GM21447 (cell line): ENCODE measurements around the gene SPDYE18.
"Not testable (repeated sequence)": the region's sequence is repeated elsewhere in the genome, so short reads cannot be mapped to it uniquely, and the experiment has no call there.

Experiments
- ATAC-seq: cut with Tn5 transposase; IDR thresholded peaks from one replicate; pipeline ENCODE4 v1.9.1; 2021; ENCODE audit not compliant: unreplicated experiment

Gene SPDYE18, protein sequence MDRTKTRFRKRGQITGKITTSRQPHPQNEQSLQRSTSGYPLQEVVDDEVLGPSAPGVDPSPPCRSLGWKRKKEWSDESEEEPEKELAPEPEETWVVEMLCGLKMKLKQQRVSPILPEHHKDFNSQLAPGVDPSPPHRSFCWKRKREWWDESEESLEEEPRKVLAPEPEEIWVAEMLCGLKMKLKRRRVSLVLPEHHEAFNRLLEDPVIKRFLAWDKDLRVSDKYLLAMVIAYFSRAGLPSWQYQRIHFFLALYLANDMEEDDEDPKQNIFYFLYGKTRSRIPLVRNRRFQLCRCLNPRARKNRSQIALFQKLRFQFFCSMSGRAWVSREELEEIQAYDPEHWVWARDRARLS

GRCh38 chr7:77062557-77062956, at the start of gene SPDYE18:
TSS of gene SPDYE18 (minus strand) at chr7:77062558. CDS start at chr7:77060512, 2,046 bp downstream.
- not testable (repeated sequence) for ATAC-seq

DNA sequence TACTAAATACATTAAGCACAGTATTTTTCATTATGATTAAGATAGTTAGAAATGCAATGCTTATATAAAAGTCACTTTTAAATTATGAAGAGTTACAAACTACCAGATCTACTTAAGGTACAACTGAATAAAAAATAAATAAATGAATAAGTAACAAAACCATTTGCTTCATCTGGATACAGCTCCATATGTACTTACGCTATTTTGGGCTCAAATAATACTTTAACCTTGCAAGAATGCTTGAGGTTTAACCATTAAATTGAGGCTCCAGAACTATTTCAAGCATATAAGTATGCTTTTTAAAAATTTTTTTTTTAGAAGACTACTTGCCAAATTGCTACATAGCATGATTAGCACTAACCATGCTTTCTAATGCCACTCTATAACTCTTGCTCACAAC, 46.0 kb upstream of the SPDYE18 start:
- ATAC-seq, result not testable (repeated sequence)

DNA sequence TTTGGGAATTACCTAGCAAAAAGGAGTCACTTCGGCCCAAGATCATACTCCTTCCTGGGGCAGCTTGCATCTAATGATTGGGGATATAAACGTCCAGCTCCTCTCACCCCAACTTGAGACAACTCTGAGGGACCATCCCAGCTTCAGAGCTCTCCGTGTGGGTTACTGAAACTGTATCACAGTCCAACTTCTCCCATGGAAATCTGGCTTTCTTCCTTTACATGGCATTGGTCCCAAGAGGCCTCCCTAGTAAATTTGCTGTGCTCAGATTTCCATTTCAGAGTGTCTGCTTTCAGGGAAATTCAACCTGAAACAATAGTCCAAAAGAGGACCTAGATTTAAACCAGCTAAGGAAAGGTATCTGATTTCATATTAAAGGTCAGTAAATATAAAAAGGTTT, 45.3 kb upstream of the SPDYE18 start:
- not testable (repeated sequence) for ATAC-seq

DNA sequence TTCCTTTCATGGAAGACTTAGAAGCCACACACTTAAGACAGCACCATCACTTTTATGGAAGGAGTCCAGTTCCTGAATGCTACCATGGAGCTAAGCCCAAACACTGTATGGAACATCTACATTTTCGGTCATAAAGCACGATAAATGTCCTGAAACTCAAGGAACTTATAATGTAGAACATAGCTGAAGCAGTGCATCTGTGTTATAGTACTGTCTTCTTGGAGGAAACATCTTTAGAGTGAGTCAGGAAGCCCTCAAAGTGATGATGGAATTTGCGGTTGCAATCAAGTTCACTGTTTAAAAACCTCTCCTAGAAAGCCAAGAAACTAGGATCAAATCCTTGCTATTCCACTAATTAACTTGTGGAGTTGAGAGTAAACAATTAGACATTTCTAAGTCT, 43.5 kb upstream of the SPDYE18 start:
- not testable (repeated sequence) for ATAC-seq

- ATAC-seq, result not testable (repeated sequence)
Measured at GRCh38 chr7:77102671-77103070, 40.3 kb upstream of the SPDYE18 start.

DNA sequence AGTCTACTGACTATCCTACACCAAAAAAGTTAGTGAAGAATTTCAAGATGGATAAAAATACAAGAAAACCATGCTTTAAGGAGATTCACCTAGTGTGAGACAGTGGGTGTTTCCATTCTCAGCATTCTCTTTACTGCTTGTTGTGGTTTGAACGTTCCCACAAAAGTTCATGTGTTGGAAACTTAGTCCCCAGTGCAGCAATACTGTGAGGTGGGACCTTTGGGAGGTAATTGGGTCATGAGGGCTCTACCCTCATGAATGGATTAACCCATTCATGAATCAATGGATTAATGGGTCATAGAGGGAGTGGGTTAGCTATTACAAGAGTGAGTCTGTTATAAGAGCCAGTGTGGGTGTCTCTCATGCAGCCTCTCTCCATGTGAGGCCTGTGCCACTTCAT, 38.8 kb upstream of the SPDYE18 start:
- not testable (repeated sequence) for ATAC-seq

DNA sequence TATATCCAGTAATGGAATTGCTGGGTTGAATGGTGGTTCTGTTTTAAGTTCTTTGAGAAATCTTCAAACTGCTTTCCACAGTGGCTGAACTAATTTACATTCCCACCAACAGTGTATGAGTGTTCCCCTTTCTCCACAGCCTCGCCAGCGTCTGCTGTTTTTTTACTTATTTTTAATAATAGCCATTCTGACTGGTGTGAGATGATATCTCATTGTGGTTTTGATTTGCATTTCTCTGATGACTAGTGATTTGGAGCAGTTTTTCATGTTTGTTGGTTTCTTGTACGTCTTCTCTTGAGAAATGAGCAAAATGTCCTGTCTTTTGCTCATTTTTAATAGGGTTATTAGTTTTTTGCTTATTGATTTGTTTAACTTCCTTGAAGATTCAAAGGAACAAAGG, 38.1 kb upstream of the SPDYE18 start:
- ATAC-seq, result not testable (repeated sequence)

GRCh38 chr7:77092301-77092700, 29.9 kb upstream of the SPDYE18 start:
- not testable (repeated sequence) for ATAC-seq

DNA sequence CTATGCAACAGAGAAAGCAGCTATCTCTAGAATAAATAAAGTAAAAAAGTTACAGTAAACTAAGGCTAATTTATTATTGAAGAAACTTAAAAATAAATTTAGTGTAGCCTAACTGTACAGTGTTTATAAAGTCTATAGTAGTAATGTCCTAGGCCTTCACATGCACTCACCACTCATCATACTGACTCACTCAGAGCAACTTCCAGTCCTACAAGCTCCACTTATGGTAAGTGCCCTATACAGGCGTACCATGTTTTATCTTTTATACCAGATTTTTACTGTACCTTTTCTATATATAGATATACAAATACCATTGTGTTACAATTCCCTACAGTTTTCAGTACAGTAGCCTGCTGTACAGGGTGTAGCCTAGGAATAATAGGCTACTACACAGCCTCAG, 19.8 kb upstream of the SPDYE18 start:
- not testable (repeated sequence) for ATAC-seq

- ATAC-seq, result not testable (repeated sequence)
Measured at GRCh38 chr7:77080236-77080635, 17.9 kb upstream of the SPDYE18 start.

- ATAC-seq, result not testable (repeated sequence)
Measured at GRCh38 chr7:77079624-77080023, 17.3 kb upstream of the SPDYE18 start.

DNA sequence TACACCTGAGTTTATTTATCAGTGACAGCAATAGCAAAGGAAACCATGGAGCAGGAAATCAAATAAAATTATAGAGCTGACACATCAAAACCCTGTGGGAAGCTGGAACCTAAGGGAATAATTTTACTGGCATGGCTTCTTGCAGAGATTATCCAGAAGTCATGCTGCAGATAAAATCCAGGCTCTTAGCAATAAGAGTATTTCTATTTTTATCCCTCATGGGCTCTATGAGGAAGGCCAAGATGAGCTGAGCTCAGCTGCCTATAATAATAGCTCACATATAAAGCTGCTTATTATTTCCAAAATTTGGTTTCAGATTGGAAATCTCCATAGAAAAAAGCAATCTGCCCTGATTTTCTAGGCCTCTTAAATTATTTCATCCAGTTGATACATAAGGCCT, 16.8 kb upstream of the SPDYE18 start:
- not testable (repeated sequence) for ATAC-seq

DNA sequence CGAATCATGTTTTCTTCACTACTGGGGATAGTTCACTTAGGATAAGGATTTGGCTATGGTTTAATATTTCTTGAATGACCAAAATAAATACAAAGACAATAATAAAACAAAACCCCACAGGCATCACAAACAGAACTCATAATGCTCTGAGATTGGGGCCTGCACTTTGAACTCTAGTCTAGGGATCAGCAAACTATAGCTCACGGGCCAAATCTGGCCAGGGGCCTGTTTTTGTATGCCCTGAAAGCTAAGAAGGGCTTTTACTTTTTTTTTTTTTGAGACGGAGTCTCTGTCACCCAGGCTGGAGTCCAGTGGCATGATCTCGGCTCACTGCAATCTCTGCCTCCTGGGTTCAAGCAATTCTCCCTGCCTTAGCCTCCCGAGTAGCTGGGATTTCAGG, 14.7 kb upstream of the SPDYE18 start:
- not testable (repeated sequence) for ATAC-seq

DNA sequence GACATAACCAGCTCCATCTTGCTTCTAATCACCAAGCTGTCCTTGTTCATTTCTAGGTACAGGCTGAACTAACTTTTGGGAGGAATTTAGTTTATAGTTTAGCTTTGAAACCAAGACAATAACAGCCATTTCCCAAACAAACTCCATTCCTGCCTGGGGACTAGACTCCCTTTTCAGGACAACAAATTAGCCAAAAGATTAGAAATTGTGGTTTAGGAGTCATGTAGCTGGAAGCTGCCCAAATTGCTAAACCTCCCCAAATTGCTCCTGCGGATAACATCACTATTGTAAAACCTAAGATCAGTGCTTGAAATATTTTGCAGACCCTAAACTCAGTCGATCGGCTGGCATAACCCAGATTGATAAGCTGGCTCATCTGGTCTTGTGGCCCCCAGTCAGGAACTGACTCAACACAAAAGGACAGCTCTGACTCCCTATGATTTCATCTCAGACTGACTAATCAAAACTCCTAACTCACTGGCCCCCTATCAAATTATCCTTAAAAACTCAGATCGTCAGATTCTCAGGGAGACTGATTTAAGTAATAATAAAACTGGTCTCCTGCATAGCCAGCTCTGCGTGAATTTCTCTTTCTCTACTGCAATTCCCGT, 12.5 kb upstream of the SPDYE18 start:
- ATAC-seq, result not testable (repeated sequence)

GRCh38 chr7:77071108-77071507, 8.8 kb upstream of the SPDYE18 start:
- not testable (repeated sequence) for ATAC-seq

DNA sequence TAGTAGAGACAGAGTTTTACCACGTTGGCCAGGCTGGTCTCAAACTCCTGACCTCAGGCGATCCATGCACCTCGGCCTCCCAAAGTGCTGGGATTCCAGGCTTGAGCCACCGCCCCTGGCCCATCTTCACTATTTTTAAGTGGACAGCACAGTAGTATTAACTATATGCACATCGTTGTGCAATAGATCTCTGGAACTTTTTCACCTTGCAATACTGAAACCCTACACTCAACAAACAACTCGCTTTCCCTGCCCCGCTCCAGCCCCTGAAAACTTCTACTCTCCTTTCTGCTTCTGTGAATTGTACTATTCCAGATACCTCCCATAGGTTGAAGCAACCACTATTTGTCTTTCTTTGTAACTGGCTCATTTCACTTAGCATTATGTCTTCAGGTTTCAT, 3.5 kb upstream of the SPDYE18 start:
- ATAC-seq, result not testable (repeated sequence)

GRCh38 chr7:77063732-77064131, 1.4 kb upstream of the SPDYE18 start:
- ATAC-seq, result not testable (repeated sequence)

GRCh38 chr7:77032261-77032660, 30.1 kb downstream of the SPDYE18 start, which contains the start of gene SPDYE17:
TSS of gene SPDYE17 (minus strand) at chr7:77032361. CDS start at chr7:77030570, 1,791 bp downstream.
- not testable (repeated sequence) for ATAC-seq

DNA sequence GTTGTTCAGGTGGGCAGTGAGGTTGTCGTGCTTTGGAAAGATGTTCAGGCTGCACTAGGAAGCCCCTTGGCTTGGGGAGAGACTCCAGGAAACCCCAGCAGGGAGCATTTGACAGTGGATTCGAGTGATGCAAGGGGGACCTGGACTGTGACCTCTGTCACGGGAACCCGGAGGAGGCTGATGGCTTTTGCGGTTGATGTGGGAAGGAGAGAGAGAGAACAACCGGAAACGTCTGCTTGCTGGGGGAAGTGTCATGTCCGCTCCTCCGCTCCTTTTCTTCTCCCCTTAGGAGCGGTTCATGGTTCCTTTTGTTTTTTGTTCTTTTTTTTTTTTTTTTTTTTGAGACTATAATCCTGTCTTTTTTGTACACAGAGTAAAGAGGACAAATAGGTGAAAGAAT, 36.0 kb downstream of the SPDYE18 start:
- ATAC-seq, result not testable (repeated sequence)

DNA sequence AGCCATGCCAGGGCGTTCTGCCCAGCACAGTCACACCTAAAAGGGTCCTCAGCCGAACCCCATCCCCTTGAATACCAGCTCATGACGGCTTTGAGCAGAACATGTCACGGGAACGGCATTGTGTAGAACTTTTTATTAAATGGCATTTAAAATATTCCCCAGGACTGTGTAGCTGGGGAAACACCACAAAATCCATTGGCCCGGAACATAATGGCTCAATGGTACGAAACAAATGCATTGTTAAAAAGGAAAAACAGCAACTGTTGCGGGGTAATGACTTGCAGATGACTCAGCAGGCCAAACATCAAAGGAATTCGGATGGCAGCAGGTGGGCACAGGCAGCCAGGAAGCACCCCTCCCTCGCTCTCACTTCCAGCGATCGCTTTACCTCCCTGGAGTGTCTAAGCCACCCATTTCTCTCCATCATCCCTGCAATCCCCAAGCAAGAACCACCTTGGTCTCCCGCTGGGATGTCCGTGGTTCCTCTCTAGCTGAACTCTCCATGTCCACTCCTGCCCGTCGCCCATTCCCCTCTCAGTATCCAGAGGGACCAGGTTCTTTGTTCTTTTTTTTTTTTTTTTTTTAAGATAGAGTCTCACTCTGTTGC, 52.2 kb downstream of the SPDYE18 start:
- not testable (repeated sequence) for ATAC-seq

DNA sequence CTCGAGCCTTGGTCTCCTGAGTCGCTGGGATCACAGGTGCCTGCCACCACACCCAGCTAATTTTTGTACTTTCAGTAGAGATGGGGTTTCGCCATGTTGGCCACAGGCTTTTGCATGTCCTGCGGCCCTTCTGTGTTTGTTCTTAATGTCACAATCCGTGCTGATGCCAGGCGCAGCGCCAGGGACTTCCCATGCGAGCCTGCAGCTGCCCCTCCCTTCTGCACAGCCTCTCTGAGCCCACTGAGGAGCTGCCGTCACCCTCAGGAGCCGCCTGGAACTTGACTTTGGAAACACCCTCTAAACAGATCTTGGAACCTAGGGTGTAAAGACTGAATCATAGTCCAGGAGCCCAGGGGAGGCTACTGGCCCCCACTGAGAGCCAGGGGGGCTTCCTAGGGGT, 54.4 kb downstream of the SPDYE18 start:
- ATAC-seq, result not testable (repeated sequence)
